OCI-LY1 (cell line): ENCODE data around the gene RMND5A.

ENCODE experiments used
- EZH2 ChIP-seq: fragments of 200-600 bp; sonication (generic), shearing (Covaris generic); IDR thresholded peaks from 2 replicates; pipeline ENCODE4 v1.8.0; 2017; ENCODE audit warnings: borderline replicate concordance, mixed run types, mild to moderate bottlenecking, antibody characterized with exemption, low read length, moderate library complexity, mixed read lengths
- TF ChIP-seq, protein P1 (sequence below): fragments of 200-600 bp; sonication (generic), shearing (Covaris generic); IDR thresholded peaks from 2 replicates; pipeline ENCODE4 v1.5.1; 2017; ENCODE audit warnings: mild to moderate bottlenecking, antibody characterized with exemption, low read length, moderate library complexity, mixed read lengths

DNA sequence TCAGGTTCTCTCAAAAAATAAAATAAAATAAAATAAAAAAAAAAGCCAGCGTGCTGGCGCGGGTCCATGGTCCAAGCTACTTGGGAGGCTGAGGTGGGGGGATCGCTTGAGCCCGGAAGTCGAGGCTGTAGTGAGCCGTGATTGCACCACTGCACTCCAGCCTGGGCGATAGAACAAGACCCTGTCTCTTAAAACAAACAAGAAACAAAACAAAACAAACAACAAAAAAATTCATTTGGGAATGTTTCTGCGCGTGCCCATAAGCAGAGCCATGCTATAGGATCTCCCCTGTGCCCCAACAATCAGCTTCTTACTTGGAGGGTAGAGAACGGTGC lies 87.0 kb downstream of the RMND5A start:
- TF ChIP-seq, protein P1, sequence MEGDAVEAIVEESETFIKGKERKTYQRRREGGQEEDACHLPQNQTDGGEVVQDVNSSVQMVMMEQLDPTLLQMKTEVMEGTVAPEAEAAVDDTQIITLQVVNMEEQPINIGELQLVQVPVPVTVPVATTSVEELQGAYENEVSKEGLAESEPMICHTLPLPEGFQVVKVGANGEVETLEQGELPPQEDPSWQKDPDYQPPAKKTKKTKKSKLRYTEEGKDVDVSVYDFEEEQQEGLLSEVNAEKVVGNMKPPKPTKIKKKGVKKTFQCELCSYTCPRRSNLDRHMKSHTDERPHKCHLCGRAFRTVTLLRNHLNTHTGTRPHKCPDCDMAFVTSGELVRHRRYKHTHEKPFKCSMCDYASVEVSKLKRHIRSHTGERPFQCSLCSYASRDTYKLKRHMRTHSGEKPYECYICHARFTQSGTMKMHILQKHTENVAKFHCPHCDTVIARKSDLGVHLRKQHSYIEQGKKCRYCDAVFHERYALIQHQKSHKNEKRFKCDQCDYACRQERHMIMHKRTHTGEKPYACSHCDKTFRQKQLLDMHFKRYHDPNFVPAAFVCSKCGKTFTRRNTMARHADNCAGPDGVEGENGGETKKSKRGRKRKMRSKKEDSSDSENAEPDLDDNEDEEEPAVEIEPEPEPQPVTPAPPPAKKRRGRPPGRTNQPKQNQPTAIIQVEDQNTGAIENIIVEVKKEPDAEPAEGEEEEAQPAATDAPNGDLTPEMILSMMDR: no peak
- TF ChIP-seq EZH2: no peak
